ENCODE results near the gene ANXA2R. TPM values are rescaled to one million over a fixed set of nuclear protein-coding genes. Genes with fewer than 3 reads are reported as not detected.
A peak's percentile ranks its signal among the peaks of the same experiment; 100 is the strongest.

ANXA2R gene
- total RNA-seq, 1 donor from 2014 or later = 0.34 TPM

- Mint-ChIP-seq H3K4me3 (peak overlapping the region; percentile 85), H3K4me1 (ENCODE audit: unreplicated experiment) (peaks cover 24% of the 10 kb centered on the region), H3K36me3 (no peaks in the 10 kb centered on the region), H3K27me3 (peaks cover 88% of the 10 kb centered on the region), H3K27ac (peak overlapping the region; percentile 83), H3K9me3 (no peaks in the 10 kb centered on the region)
- no peak for DNase-seq (ENCODE audit: extremely low spot score, unreplicated experiment)
- TF ChIP-seq CTCF (conservative IDR thresholded peaks at IDR 0.05) = no peak
Observed at GRCh38 chr5:43041110-43041668, 1.1 kb upstream of the ANXA2R start.

GRCh38 chr5:43039471-43040286, 440 bp downstream of the ANXA2R start:
- DNase-seq (ENCODE audit: extremely low spot score, unreplicated experiment) = no peak
- no peaks in the 10 kb centered on the region for H3K9me3 Mint-ChIP-seq
- no peak for TF ChIP-seq CTCF (conservative IDR thresholded peaks at IDR 0.05)
- peaks cover 24% of the 10 kb centered on the region for H3K4me1 Mint-ChIP-seq (ENCODE audit: unreplicated experiment)
- H3K27ac Mint-ChIP-seq = peak overlapping the region; percentile 59
- no peaks in the 10 kb centered on the region for H3K36me3 Mint-ChIP-seq
- peaks cover 91% of the 10 kb centered on the region for H3K27me3 Mint-ChIP-seq
- peak overlapping the region; percentile 85 for H3K4me3 Mint-ChIP-seq

- Mint-ChIP-seq H3K4me1 (ENCODE audit: unreplicated experiment) (peaks cover 24% of the 10 kb centered on the region), H3K9me3 (no peaks in the 10 kb centered on the region), H3K36me3 (no peaks in the 10 kb centered on the region), H3K4me3 (peak overlapping the region; percentile 85), H3K27ac (peak overlapping the region; percentile 59), H3K27me3 (peaks cover 91% of the 10 kb centered on the region)
- no peak for DNase-seq (ENCODE audit: extremely low spot score, unreplicated experiment)
- peak; percentile 20 for TF ChIP-seq CTCF (conservative IDR thresholded peaks at IDR 0.05)
Observed at GRCh38 chr5:43039152-43039470, 1.0 kb downstream of the ANXA2R start.

- Mint-ChIP-seq H3K4me3 (no peak overlapping the region), H3K27ac (no peak overlapping the region), H3K27me3 (peaks cover 96% of the 10 kb centered on the region), H3K9me3 (no peaks in the 10 kb centered on the region), H3K36me3 (no peaks in the 10 kb centered on the region), H3K4me1 (ENCODE audit: unreplicated experiment) (peaks cover 24% of the 10 kb centered on the region)
- no peak for DNase-seq (ENCODE audit: extremely low spot score, unreplicated experiment)
- TF ChIP-seq CTCF (conservative IDR thresholded peaks at IDR 0.05) = no peak
Observed at GRCh38 chr5:43038496-43038989, 1.6 kb downstream of the ANXA2R start.

GRCh38 chr5:43037636-43038495, 2.3 kb downstream of the ANXA2R start:
- H3K27me3 Mint-ChIP-seq = peaks cover 96% of the 10 kb centered on the region
- no peak for DNase-seq (ENCODE audit: extremely low spot score, unreplicated experiment)
- H3K9me3 Mint-ChIP-seq = no peaks in the 10 kb centered on the region
- peak overlapping the region; percentile 47 for H3K27ac Mint-ChIP-seq
- H3K36me3 Mint-ChIP-seq = no peaks in the 10 kb centered on the region
- TF ChIP-seq CTCF (conservative IDR thresholded peaks at IDR 0.05) = no peak
- H3K4me1 Mint-ChIP-seq (ENCODE audit: unreplicated experiment) = peaks cover 20% of the 10 kb centered on the region
- peak overlapping the region; percentile 66 for H3K4me3 Mint-ChIP-seq

Data from type B pancreatic cell (in vitro differentiated cells).